Heart left ventricle (tissue), 13 donors: ENCODE measurements around the gene CYP19A1.

Source experiments
- POLR2A ChIP-seq, 2 donors: fragments of 450-650 bp; IDR thresholded peaks; one replicate each; pipeline ENCODE4 v1.6.1; 2017; ENCODE audit warnings: antibody characterized with exemption in 2 of 2, mild to moderate bottlenecking in 2 of 2, moderate library complexity in 2 of 2
- TF ChIP-seq, protein P1 (sequence below), 12 donors: fragments of 200-600 bp; sonication (generic) in 4 of 12; IDR thresholded peaks; one replicate each; pipeline versions ENCODE4 v1.5.0 to v1.8.0; 2018 to 2022; ENCODE audit warnings: antibody characterized with exemption in 12 of 12, mild to moderate bottlenecking in 5 of 12
- donor health status: ischemic (EF 13 %, LVEDD 7.1; RV severe dilation, severe dysfunction).
- donor health status: DM: no; HTN: yes; CAD: no.
- donor health status: DM: no; HTN: no; CAD: no.
- donor health status: ischemic (EF 25% LVEDD 6.9; RV normal size, moderate dysfunction).
- donor health status: ischemic (EF 25% LVEDD 5.7; RV mildly dilated, moderate dysfunction).
- donor health status: ischemic (EF 35%, LVEDD 5.7; RV mildly dilated, moderate dysfunction).
- donor health status: nonischemic (EF 11% LVEDD 7.7; RV severe dilation, severe dysfunction).
- donor health status: DM: yes; HTN: yes; CAD: no.
- donor health status: PGD.
- donor health status: ischemic (EF 29% LVEDD 5.4; RV normal size, mild dysfunction).
- donor health status: nonischemic (EF 23%, LVEDD 6.1; RV moderate dilation, normal function).

DNA sequence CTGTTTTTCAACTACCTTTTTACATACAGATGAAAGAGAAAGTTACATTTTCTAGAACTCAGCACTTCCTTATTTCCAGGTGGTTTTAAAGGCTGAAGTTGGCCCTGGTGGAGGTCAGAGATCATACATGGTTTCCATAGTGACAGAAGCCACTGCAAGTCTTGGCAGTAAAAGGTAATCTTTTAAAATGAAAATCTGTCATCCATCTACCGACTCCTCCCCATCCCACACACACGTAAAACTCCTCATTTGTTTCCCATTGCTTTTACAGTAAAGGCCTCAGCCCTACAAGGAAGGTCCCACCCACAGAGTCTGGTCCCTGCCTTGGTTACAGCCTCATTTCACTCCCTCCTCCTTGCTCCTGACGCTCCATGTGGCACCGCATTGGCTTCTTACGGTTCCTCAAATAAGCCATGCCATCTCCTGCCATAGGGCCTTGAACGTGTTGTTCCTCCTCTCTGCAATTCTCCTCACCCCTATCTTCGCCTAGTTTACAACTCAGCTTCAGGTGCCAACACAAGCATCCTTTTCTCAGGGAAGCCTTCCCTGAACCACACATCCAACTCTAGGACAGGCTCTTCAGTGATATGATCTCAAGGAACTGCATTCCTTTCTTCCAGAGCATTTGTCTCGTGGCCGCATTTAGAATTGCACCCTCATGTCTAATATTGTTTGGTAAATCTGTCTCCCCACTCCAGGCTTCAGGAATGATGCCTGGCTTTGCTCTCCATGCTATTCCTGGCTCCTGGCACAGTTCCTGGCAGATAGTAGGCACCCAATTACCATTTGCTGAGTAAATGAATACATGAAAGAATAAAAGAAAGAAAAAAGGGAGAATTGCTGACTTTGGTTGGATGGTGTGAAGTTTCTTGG, 2.6 kb downstream of the CYP19A1 start:
- no peak for TF ChIP-seq POLR2A (IDR thresholded peaks at IDR 0.05)
- TF ChIP-seq, protein P1, sequence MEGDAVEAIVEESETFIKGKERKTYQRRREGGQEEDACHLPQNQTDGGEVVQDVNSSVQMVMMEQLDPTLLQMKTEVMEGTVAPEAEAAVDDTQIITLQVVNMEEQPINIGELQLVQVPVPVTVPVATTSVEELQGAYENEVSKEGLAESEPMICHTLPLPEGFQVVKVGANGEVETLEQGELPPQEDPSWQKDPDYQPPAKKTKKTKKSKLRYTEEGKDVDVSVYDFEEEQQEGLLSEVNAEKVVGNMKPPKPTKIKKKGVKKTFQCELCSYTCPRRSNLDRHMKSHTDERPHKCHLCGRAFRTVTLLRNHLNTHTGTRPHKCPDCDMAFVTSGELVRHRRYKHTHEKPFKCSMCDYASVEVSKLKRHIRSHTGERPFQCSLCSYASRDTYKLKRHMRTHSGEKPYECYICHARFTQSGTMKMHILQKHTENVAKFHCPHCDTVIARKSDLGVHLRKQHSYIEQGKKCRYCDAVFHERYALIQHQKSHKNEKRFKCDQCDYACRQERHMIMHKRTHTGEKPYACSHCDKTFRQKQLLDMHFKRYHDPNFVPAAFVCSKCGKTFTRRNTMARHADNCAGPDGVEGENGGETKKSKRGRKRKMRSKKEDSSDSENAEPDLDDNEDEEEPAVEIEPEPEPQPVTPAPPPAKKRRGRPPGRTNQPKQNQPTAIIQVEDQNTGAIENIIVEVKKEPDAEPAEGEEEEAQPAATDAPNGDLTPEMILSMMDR (IDR thresholded peaks at IDR 0.05): peak in 6 of 12 donors; percentile 8 to 33 (median 21)
